H1 (cell line): ENCODE measurements around the gene RAB25.
"Not testable (repeated sequence)": the region's sequence is repeated elsewhere in the genome, so short reads cannot be mapped to it uniquely, and the experiment has no call there.

Source experiments
- CHD2 ChIP-seq: IDR thresholded peaks from 2 replicates; pipeline ENCODE4 v1.6.1; 2012; ENCODE audit warnings: low read length, improper control_type of control experiment
- CREB1 ChIP-seq: IDR thresholded peaks from 2 replicates; pipeline ENCODE4 v1.6.1; 2012; ENCODE audit warnings: inconsistent platforms
- EZH2 ChIP-seq: fragments of 200-600 bp; sonication (generic); IDR thresholded peaks from 2 replicates; pipeline ENCODE4 v1.7.1; 2012; ENCODE audit warnings: low read depth, mild to moderate bottlenecking, moderate library complexity, low read length, inconsistent platforms; ENCODE audit not compliant: severe bottlenecking

DNA sequence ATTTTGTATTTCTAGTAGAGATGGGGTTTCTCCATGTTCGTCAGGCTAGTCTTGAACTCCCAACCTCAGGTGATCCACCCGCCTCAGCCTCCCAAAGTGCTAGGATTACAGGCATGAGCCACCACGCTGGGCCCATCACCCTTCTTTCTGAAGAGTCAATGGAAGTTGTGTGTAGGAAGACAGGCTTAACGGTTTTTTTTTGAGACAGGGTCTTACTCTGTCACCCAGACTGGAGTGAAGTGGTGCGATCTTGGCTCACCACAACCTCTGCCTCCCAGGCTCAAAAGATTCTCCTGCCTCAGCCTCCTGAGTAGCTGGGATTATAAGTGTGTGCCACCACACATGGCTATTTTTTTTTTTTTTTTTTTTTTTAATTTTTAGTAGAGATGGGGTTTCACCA lies 55.8 kb downstream of the RAB25 start:
- not testable (repeated sequence) for TF ChIP-seq CHD2, EZH2, CREB1
